ENCODE measurements around the gene C22orf15. TPM values are rescaled to one million over a fixed set of nuclear protein-coding genes. Genes with fewer than 3 reads are reported as not detected.

Gene C22orf15
- total and polyA plus RNA-seq, 9 of the 15 experiments (the other 6 are each of a cell fraction or from before 2014, with no cell fraction given) = 0.07 TPM; not detected in 8

- TF ChIP-seq REST (IDR thresholded peaks at IDR 0.05; ENCODE audit: borderline replicate concordance) (no peak), REST (CRISPR knock-in tag; IDR thresholded peaks at IDR 0.05; ENCODE audit: low read depth) (no peak), KDM5B (IDR thresholded peaks at IDR 0.05; ENCODE audit: insufficient replicate concordance, low read depth, low read length) (no peak), PYGO2 (tag; IDR thresholded peaks at IDR 0.05) (no peak), GTF2F1 (IDR thresholded peaks at IDR 0.05; ENCODE audit: low read depth, low read length) (no peak), HMGN3 (IDR thresholded peaks at IDR 0.05; ENCODE audit: borderline replicate concordance, extremely low read depth, insufficient read length, low read depth, low read length) (no peak), POLR2B (IDR thresholded peaks at IDR 0.05; ENCODE audit: low read depth, partially characterized antibody) (no peak), ELF4 (CRISPR knock-in tag; IDR thresholded peaks at IDR 0.05) (no peak), HIVEP1 (CRISPR knock-in tag; IDR thresholded peaks at IDR 0.05) (no peak), TAF15 (IDR thresholded peaks at IDR 0.05; ENCODE audit: low read depth, low read length) (no peak), ZFP30 (CRISPR knock-in tag; IDR thresholded peaks at IDR 0.05; ENCODE audit: borderline replicate concordance) (no peak), HDAC3 (IDR thresholded peaks at IDR 0.05; ENCODE audit: borderline replicate concordance, partially characterized antibody) (no peak), TFAP4 (CRISPR knock-in tag; IDR thresholded peaks at IDR 0.05; ENCODE audit: borderline replicate concordance) (no peak), YY1 (IDR thresholded peaks at IDR 0.05; ENCODE audit: borderline replicate concordance in 1 of 3, control insufficient read depth in 1 of 3, extremely low read depth in 1 of 3, insufficient read depth in 3 of 3, insufficient read length in 1 of 3, insufficient replicate concordance in 2 of 3, low read depth in 1 of 3, low read length in 2 of 3) (peak in 2 of 3 experiments; percentile 47 to 81), ZNF780A (CRISPR knock-in tag; IDR thresholded peaks at IDR 0.05) (no peak), SRF (CRISPR knock-in tag; IDR thresholded peaks at IDR 0.05) (no peak), KAT2B (IDR thresholded peaks at IDR 0.05; ENCODE audit: low read depth, low read length) (no peak), NCOA4 (IDR thresholded peaks at IDR 0.05; ENCODE audit: partially characterized antibody) (no peak), STAG1 (CRISPR knock-in tag; IDR thresholded peaks at IDR 0.05; ENCODE audit: borderline replicate concordance) (no peak)
Measured at GRCh38 chr22:23751441-23751996, 11.3 kb upstream of the C22orf15 start (continued).
